ENCODE measurements around the gene RNF220.

GRCh38 chr1:44652445-44653106 lies 247.5 kb downstream of the RNF220 start:
- no peak for TF ChIP-seq ZNF416 (tag by site-specific recombination; IDR thresholded peaks at IDR 0.05)
- no peak for TF ChIP-seq ZNF561 (tag by site-specific recombination; IDR thresholded peaks at IDR 0.05; ENCODE audit: borderline replicate concordance)
- no peak for TF ChIP-seq PBX3 (CRISPR knock-in tag; IDR thresholded peaks at IDR 0.05)
- TF ChIP-seq ZNF335 (tag by site-specific recombination; conservative IDR thresholded peaks at IDR 0.05), result no peak
